NT2/D1 (cell line): ENCODE measurements around the gene KLF4.
A peak's percentile ranks its signal among the peaks of the same experiment; 100 is the strongest.
"Not testable (repeated sequence)": the region's sequence is repeated elsewhere in the genome, so short reads cannot be mapped to it uniquely, and the experiment has no call there.

Experiments
- DNase-seq: peaks from one replicate; pipeline ENCODE4 v3.0.0-alpha.2; 2011; ENCODE audit warnings: low read depth, low spot score
- H3K27me3 ChIP-seq: 2 replicates; pipeline ENCODE4 v1.6.0; 2011; ENCODE audit warnings: mild to moderate bottlenecking; ENCODE audit not compliant: insufficient read length, insufficient read depth
- H3K36me3 ChIP-seq: 2 replicates; pipeline ENCODE4 v1.6.1; 2011; ENCODE audit warnings: mild to moderate bottlenecking, low read length, mixed read lengths; ENCODE audit not compliant: insufficient read depth, insufficient read length
- H3K4me1 ChIP-seq: 2 replicates; pipeline ENCODE4 v1.5.1; 2011; ENCODE audit not compliant: insufficient read depth, insufficient read length
- H3K4me3 ChIP-seq: 2 replicates; pipeline ENCODE4 v1.5.1; 2011; ENCODE audit warnings: low read depth; ENCODE audit not compliant: insufficient read length
- H3K9ac ChIP-seq: 2 replicates; pipeline ENCODE4 v1.6.0; 2011; ENCODE audit warnings: low read depth; ENCODE audit not compliant: insufficient read length
- H3K9me3 ChIP-seq: 2 replicates; pipeline ENCODE4 v1.5.1; 2011; ENCODE audit warnings: mild to moderate bottlenecking, low read length; ENCODE audit not compliant: insufficient read depth
- SUZ12 ChIP-seq: IDR thresholded peaks from 2 replicates; pipeline ENCODE4 v1.6.1; 2011; ENCODE audit not compliant: insufficient read length, insufficient read depth; ENCODE audit errors: extremely low read depth
- YY1 ChIP-seq: IDR thresholded peaks from 2 replicates; pipeline ENCODE4 v1.6.1; 2011; ENCODE audit not compliant: insufficient read length, insufficient read depth
- ZNF274 ChIP-seq: IDR thresholded peaks from 2 replicates; pipeline ENCODE4 v1.6.1; 2011; ENCODE audit warnings: mild to moderate bottlenecking, low read depth, low read length

KLF4 gene

GRCh38 chr9:107492381-107492970, 2.9 kb upstream of the KLF4 start:
- H3K27me3 ChIP-seq, result peaks cover 47% of the 10 kb centered on the region
- H3K4me3 ChIP-seq, result no peak overlapping the region
- peaks cover 2% of the 10 kb centered on the region for H3K36me3 ChIP-seq
- no peak overlapping the region for H3K9ac ChIP-seq
- H3K4me1 ChIP-seq, result peaks cover 7% of the 10 kb centered on the region
- TF ChIP-seq SUZ12, result no peak
- no peak for TF ChIP-seq ZNF274
- no peak for TF ChIP-seq YY1
- no peak for DNase-seq
- H3K9me3 ChIP-seq, result no peaks in the 10 kb centered on the region

GRCh38 chr9:107491081-107492053, 1.8 kb upstream of the KLF4 start:
- no peak for DNase-seq
- H3K4me1 ChIP-seq, result peaks cover 12% of the 10 kb centered on the region
- no peaks in the 10 kb centered on the region for H3K9me3 ChIP-seq
- TF ChIP-seq YY1 (no peak), SUZ12 (no peak), ZNF274 (no peak)
- H3K36me3 ChIP-seq, result peaks cover 11% of the 10 kb centered on the region
- peak overlapping the region; percentile 87 for H3K9ac ChIP-seq
- H3K27me3 ChIP-seq, result peaks cover 55% of the 10 kb centered on the region
- peak overlapping the region; percentile 67 for H3K4me3 ChIP-seq

- peak overlapping the region; percentile 87 for H3K9ac ChIP-seq
- H3K4me1 ChIP-seq, result peaks cover 12% of the 10 kb centered on the region
- H3K9me3 ChIP-seq, DNase-seq: not testable (repeated sequence)
- H3K36me3 ChIP-seq, result peaks cover 18% of the 10 kb centered on the region
- H3K27me3 ChIP-seq, result peaks cover 55% of the 10 kb centered on the region
- peak overlapping the region; percentile 67 for H3K4me3 ChIP-seq
Measured at GRCh38 chr9:107490606-107490970, 1.0 kb upstream of the KLF4 start.

GRCh38 chr9:107489144-107489673, 360 bp downstream of the KLF4 start:
- Histone ChIP-seq H3K27me3 (peaks cover 55% of the 10 kb centered on the region), H3K4me3 (peak overlapping the region; percentile 76), H3K9ac (peak overlapping the region; percentile 74), H3K36me3 (peaks cover 21% of the 10 kb centered on the region), H3K4me1 (peaks cover 12% of the 10 kb centered on the region), H3K9me3 (no peaks in the 10 kb centered on the region)
- no peak for DNase-seq
- TF ChIP-seq SUZ12 (no peak), ZNF274 (no peak), YY1 (no peak)

GRCh38 chr9:107488375-107489143, 1.0 kb downstream of the KLF4 start:
- TF ChIP-seq SUZ12 (no peak), ZNF274 (no peak), YY1 (no peak)
- H3K4me1 ChIP-seq, result peaks cover 12% of the 10 kb centered on the region
- peak overlapping the region; percentile 74 for H3K9ac ChIP-seq
- H3K36me3 ChIP-seq, result peaks cover 21% of the 10 kb centered on the region
- H3K27me3 ChIP-seq, result peaks cover 55% of the 10 kb centered on the region
- DNase-seq, result no peak
- H3K9me3 ChIP-seq, result no peaks in the 10 kb centered on the region
- H3K4me3 ChIP-seq, result peak overlapping the region; percentile 76

- Histone ChIP-seq H3K9me3 (no peaks in the 10 kb centered on the region), H3K4me3 (peak overlapping the region; percentile 76), H3K36me3 (peaks cover 21% of the 10 kb centered on the region), H3K9ac (peak overlapping the region; percentile 74), H3K27me3 (peaks cover 52% of the 10 kb centered on the region), H3K4me1 (peaks cover 12% of the 10 kb centered on the region)
- no peak for DNase-seq
- TF ChIP-seq SUZ12, result no peak
- no peak for TF ChIP-seq YY1
- no peak for TF ChIP-seq ZNF274
Measured at GRCh38 chr9:107487521-107488374, 1.8 kb downstream of the KLF4 start.
